Epithelial cell of proximal tubule (primary cell): ENCODE results near the gene KCTD17. TPM values are rescaled to one million over a fixed set of nuclear protein-coding genes. Genes with fewer than 3 reads are reported as not detected.

Source experiments
- DNase-seq: peaks from one replicate; pipeline ENCODE4 v3.0.0-alpha.2; 2011; ENCODE audit warnings: low read depth
- H3K4me3 ChIP-seq: 2 replicates; pipeline ENCODE4 v1.5.1; 2011; ENCODE audit warnings: low read depth, mild to moderate bottlenecking, low read length
- CTCF ChIP-seq: conservative IDR thresholded peaks from 2 replicates; pipeline ENCODE4 v1.5.1; 2012; ENCODE audit warnings: low read depth, mild to moderate bottlenecking, low read length
- total RNA-seq: library from RNA; depleted of rRNA; stranded (reverse); fragments of >200 nt; gene quantifications from 2 replicates; pipeline ENCODE4 v1.2.3, GENCODE V29; 2015

Gene KCTD17
- total RNA-seq, 1 donor from 2014 or later = 35.9 TPM

- no peak overlapping the region for H3K4me3 ChIP-seq
- TF ChIP-seq CTCF = no peak
Observed at GRCh38 chr22:37026325-37026724, 25.2 kb upstream of the KCTD17 start.

GRCh38 chr22:37027556-37027955 lies 24.0 kb upstream of the KCTD17 start:
- DNase-seq = no peak
- no peak for TF ChIP-seq CTCF
- H3K4me3 ChIP-seq = no peak overlapping the region

More at GRCh38 chr22:37026325-37026724, 25.2 kb upstream of the KCTD17 start:
- DNase-seq = no peak

- TF ChIP-seq CTCF = no peak
- H3K4me3 ChIP-seq = no peak overlapping the region
- DNase-seq = no peak
Observed at GRCh38 chr22:37028692-37029674, 22.6 kb upstream of the KCTD17 start.

- no peak overlapping the region for H3K4me3 ChIP-seq
- peak; percentile 29 for TF ChIP-seq CTCF
- DNase-seq = no peak
Observed at GRCh38 chr22:37030560-37031281, 20.8 kb upstream of the KCTD17 start.

GRCh38 chr22:37032134-37032534 lies 19.4 kb upstream of the KCTD17 start:
- no peak for TF ChIP-seq CTCF
- no peak for DNase-seq
- H3K4me3 ChIP-seq = peak overlapping the region; percentile 39

GRCh38 chr22:37032535-37033460 lies 18.7 kb upstream of the KCTD17 start:
- H3K4me3 ChIP-seq = peak overlapping the region; percentile 39
- DNase-seq = peak; percentile 91
- no peak for TF ChIP-seq CTCF
